GM12878 (cell line): Measurements from ENCODE around the gene TTF2. TPM values are rescaled to one million over a fixed set of nuclear protein-coding genes. Genes with fewer than 3 reads are reported as not detected.

ENCODE experiments used
- ATAC-seq: fragments of 200-7000 bp; cut with Tn5 transposase; 3 replicates; pipeline ENCODE4 v1.9.1; 2020; ENCODE audit warnings: mild to moderate bottlenecking, moderate library complexity
- BruUV-seq: library from RNA; stranded (reverse); fragments of 400-500 nt; replicated peaks from 2 replicates; lab custom pipeline; 2021; lab: Mats Ljungman, UMichigan
- CTCF ChIA-PET: fragments of 300-600 bp; sonication (Branson Sonifier 250); formaldehyde crosslinking; extraction: SDS; loops from one replicate; lab custom pipeline; 2021; ENCODE audit warnings: inconsistent platforms; lab: Yijun Ruan, JAX
- POLR2A ChIA-PET: fragments of 350-600 bp; formaldehyde crosslinking; extraction: SDS; loops from one replicate; lab custom pipeline; 2021; ENCODE audit warnings: inconsistent platforms; lab: Charles Lee
- RAD21 ChIA-PET: fragments of 300-600 bp; sonication (Branson Sonifier 250); formaldehyde crosslinking; loops from one replicate; lab custom pipeline; 2023; ENCODE audit warnings: antibody characterized with exemption; ENCODE audit not compliant: unreplicated experiment; lab: Charles Lee
- SMC1A ChIA-PET: fragments of 300-600 bp; sonication (Branson Sonifier 250); formaldehyde crosslinking; loops from one replicate; lab custom pipeline; 2023; ENCODE audit not compliant: unreplicated experiment, uncharacterized antibody; lab: Charles Lee
- DNase-seq: peaks from one replicate; pipeline ENCODE4 v3.0.0-alpha.2; 2011; ENCODE audit warnings: low read depth, low spot score
- FAIRE-seq: peaks from 3 replicates; lab custom pipeline; 2011; peaks lifted over from hg19 to GRCh38; lab: Jason Lieb, UNC
- H2AFZ ChIP-seq: 2 replicates; pipeline ENCODE4 v1.6.0; 2011; ENCODE audit warnings: low read depth, low read length, control low read depth; ENCODE audit not compliant: control insufficient read depth
- H3K27ac ChIP-seq: 2 replicates; pipeline ENCODE4 v1.5.1; 2011; ENCODE audit warnings: control low read depth; ENCODE audit not compliant: control insufficient read depth, insufficient read depth
- H3K27me3 ChIP-seq, 2 experiments: replicated peaks in 1 of 2; 2 replicates each; pipeline versions ENCODE4 v1.6.0 to v1.6.1; 2011; ENCODE audit warnings: low read length in 1 of 2; ENCODE audit not compliant: control insufficient read depth in 2 of 2, insufficient read depth in 2 of 2
- H3K36me3 ChIP-seq, 2 experiments: 2 replicates each; pipeline ENCODE4 v1.5.1; 2011; ENCODE audit warnings: low read length in 1 of 2; ENCODE audit not compliant: control insufficient read depth in 2 of 2, insufficient read depth in 2 of 2
- H3K4me1 ChIP-seq: 2 replicates; pipeline ENCODE4 v1.6.1; 2011; ENCODE audit warnings: mild to moderate bottlenecking, low read length, moderate library complexity, mixed read lengths; ENCODE audit not compliant: control insufficient read depth, insufficient read depth
- H3K4me2 ChIP-seq: 2 replicates; pipeline ENCODE4 v1.6.0; 2011; ENCODE audit warnings: control low read depth; ENCODE audit not compliant: control insufficient read depth, insufficient read depth
- H3K4me3 ChIP-seq: fragments of 200-600 bp; sonication (generic); 2 replicates; pipeline ENCODE4 v1.5.1; 2016
- H3K79me2 ChIP-seq: 2 replicates; pipeline ENCODE4 v1.6.0; 2011; ENCODE audit warnings: low read length; ENCODE audit not compliant: control insufficient read depth, insufficient read depth
- H3K9ac ChIP-seq: 2 replicates; pipeline ENCODE4 v1.8.0; 2011; ENCODE audit warnings: low read length, control low read depth, mixed read lengths; ENCODE audit not compliant: control insufficient read depth, insufficient read depth
- H3K9me3 ChIP-seq: replicated peaks from 3 replicates; pipeline ENCODE4 v1.5.1; 2011; ENCODE audit warnings: mild to moderate bottlenecking, low read length; ENCODE audit not compliant: control insufficient read depth, insufficient read depth
- H4K20me1 ChIP-seq: 2 replicates; pipeline ENCODE4 v1.6.0; 2011; ENCODE audit not compliant: control insufficient read depth, insufficient read depth
- ELK1 ChIP-seq: IDR thresholded peaks from 2 replicates; pipeline ENCODE4 v1.6.1; 2012; ENCODE audit warnings: low read depth, low read length, improper control_type of control experiment
- FOXM1 ChIP-seq: IDR thresholded peaks from 2 replicates; pipeline ENCODE4 v1.6.1; 2012; ENCODE audit warnings: low read depth, mild to moderate bottlenecking, inconsistent platforms, low read length, moderate library complexity
- HDAC2 ChIP-seq: fragments of 200-600 bp; sonication (generic); IDR thresholded peaks from 2 replicates; pipeline ENCODE4 v1.6.1; 2017
- LARP7 ChIP-seq: fragments of 450-650 bp; IDR thresholded peaks from 2 replicates; pipeline ENCODE4 v1.6.1; 2017; ENCODE audit warnings: mild to moderate bottlenecking
- MEF2B ChIP-seq: fragments of 450-650 bp; IDR thresholded peaks from 2 replicates; pipeline ENCODE4 v1.6.1; 2018; ENCODE audit warnings: mild to moderate bottlenecking, moderate library complexity; ENCODE audit not compliant: partially characterized antibody, poor library complexity, severe bottlenecking
- SMAD1 ChIP-seq: fragments of 450-650 bp; IDR thresholded peaks from 2 replicates; pipeline ENCODE4 v1.6.1; 2018; ENCODE audit warnings: mild to moderate bottlenecking, low read depth; ENCODE audit not compliant: partially characterized antibody
- SUPT20H ChIP-seq: IDR thresholded peaks from 2 replicates; pipeline ENCODE4 v1.6.1; 2011; ENCODE audit warnings: low read depth, mild to moderate bottlenecking, low read length, moderate library complexity, borderline replicate concordance; ENCODE audit not compliant: control insufficient read depth
- TAF1 ChIP-seq: IDR thresholded peaks from 2 replicates; pipeline ENCODE4 v1.6.1; 2011; ENCODE audit warnings: mild to moderate bottlenecking, low read depth, low read length, borderline replicate concordance
- TCF12 ChIP-seq: IDR thresholded peaks from 2 replicates; pipeline ENCODE4 v1.6.1; 2011; ENCODE audit warnings: low read depth, mild to moderate bottlenecking, low read length
- ZNF622 ChIP-seq: fragments of 450-650 bp; IDR thresholded peaks from 2 replicates; pipeline ENCODE4 v1.6.1; 2017; ENCODE audit warnings: mild to moderate bottlenecking, inconsistent platforms
- WGBS: methylation state at CpG from one replicate; pipeline ENCODE4 v1.1.6; 2016; ENCODE audit warnings: low lambda C conversion rate; ENCODE audit not compliant: insufficient replicate concordance, insufficient coverage; ENCODE audit errors: missing lambda C conversion rate; 5-methylcytosine and 5-hydroxymethylcytosine counted together
- in situ Hi-C: fragments of 300-500 bp; cut with MboI; formaldehyde crosslinking; loops from 9 replicates; pipeline ENCODE4 v1.14.3; 2018; ENCODE audit warnings: mixed read lengths
- intact Hi-C: fragments of 100-400 bp; cut with micrococcal nuclease; formaldehyde crosslinking; loops from one replicate; pipeline ENCODE4 v1.14.2; 2022; ENCODE audit not compliant: unreplicated experiment
- polyA plus RNA-seq, 11 experiments: library from polyadenylated mRNA; depleted of rRNA in 4 of 11; unstranded in 6 of 11; stranded (reverse) in 5 of 11; fragments of >200 nt; fragmentation: Nextera tagmentation in 4 of 11; fragmentation: Illumina TruSeq in 1 of 11; extraction: Ambion mirVana in 4 of 11; extraction: Trizol in 1 of 11; gene quantifications; 1 replicate in 1 of 11; 2 replicates in 10 of 11; pipeline versions ENCODE4 v1.2.1 to v1.2.3, GENCODE V29; 2011 to 2016; ENCODE audit warnings: inconsistent platforms in 2 of 11, missing spikeins in 2 of 11, low read depth in 1 of 11
- total RNA-seq, 4 experiments: library from RNA; depleted of rRNA in 3 of 4; stranded (reverse); fragments of >200 nt in 3 of 4; fragmentation: Illumina TruSeq in 1 of 4; extraction: Trizol in 1 of 4; gene quantifications; 2 replicates each; pipeline versions ENCODE4 v1.2.1 to v1.2.3, GENCODE V29; 2013 to 2021

The TTF2 gene
- total and polyA plus RNA-seq, 10 of the 15 experiments (the other 5 are each of a cell fraction or from before 2014, with no cell fraction given): 17.7 to 134 (median 78.2) TPM

- H3K4me3 ChIP-seq: no peak overlapping the region
Measured at GRCh38 chr1:117020526-117021156, 39.5 kb upstream of the TTF2 start.

More at GRCh38 chr1:117020526-117021156, 39.5 kb upstream of the TTF2 start:
- ChIA-PET CTCF (interaction anchor here (0.6 to 1.6 kb wide), 4 partner anchors 10 to 108 kb away, joined by 3 to 5 read pairs (median 4); no protein-coding TSS in a partner anchor), SMC1A (interaction anchor here (0.7 kb wide), 1 partner anchor 42 kb away, joined by 3 read pairs; no protein-coding TSS in a partner anchor), POLR2A (interaction anchor here (1.1 kb wide), 1 partner anchor 19 kb away, joined by 3 read pairs; the partner anchor contains the start of gene CD101), RAD21 (no interaction called here)
- no peaks in the 10 kb centered on the region for H3K27me3 ChIP-seq
- peaks cover 5% of the 10 kb centered on the region; the same call in 1 of the 2 replicates for H3K4me1 ChIP-seq
- H3K36me3 ChIP-seq: no peaks in the 10 kb centered on the region; a peak in 1 of 4 replicates
- DNase-seq: no peak
- BruUV-seq: no TSS peak
- H3K79me2 ChIP-seq: no peaks in the 10 kb centered on the region
- H3K27ac ChIP-seq: no peak overlapping the region
- FAIRE-seq: no peak
- H2AFZ ChIP-seq: no peak overlapping the region
- H4K20me1 ChIP-seq: no peaks in the 10 kb centered on the region
- H3K9ac ChIP-seq: no peak overlapping the region
- H3K9me3 ChIP-seq: no peaks in the 10 kb centered on the region
- TF ChIP-seq SUPT20H (no peak), MEF2B (no peak), SMAD1 (no peak), LARP7 (no peak), HDAC2 (no peak), FOXM1 (no peak), TAF1 (no peak), ZNF622 (no peak), TCF12 (no peak), ELK1 (no peak)
- TF ChIP-seq, all 136 proteins: peak for 0
- 0% methylated on average over 1 of the region's 1 CpG for WGBS
- in situ Hi-C loops: no loop called here
- no peak for ATAC-seq
- no peak overlapping the region for H3K4me2 ChIP-seq
- intact Hi-C loops: no loop called here
